Measurements from ENCODE around the gene LYPD6B.
"Not testable (repeated sequence)": the region's sequence is repeated elsewhere in the genome, so short reads cannot be mapped to it uniquely, and the experiment has no call there.

LYPD6B gene

DNA sequence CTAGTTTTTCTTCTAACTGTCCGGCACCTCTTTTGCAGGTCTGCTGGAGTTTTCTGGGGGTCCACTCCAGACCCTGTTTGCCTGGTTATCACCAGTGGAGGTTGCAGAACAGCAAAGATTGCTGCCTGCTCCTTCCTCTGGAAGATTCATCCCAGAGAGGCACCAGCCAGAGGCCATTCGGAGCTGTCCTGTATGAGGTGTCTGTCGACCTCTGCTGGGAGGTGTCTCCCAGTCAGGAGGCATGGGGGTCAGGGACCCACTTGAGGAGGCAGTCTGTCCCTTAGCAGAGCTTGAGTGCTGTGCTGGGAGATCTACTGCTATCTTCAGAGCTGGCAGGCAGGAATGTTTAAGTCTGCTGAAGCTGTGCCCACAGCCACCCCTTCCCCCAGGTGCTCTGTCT lies 218.4 kb downstream of the LYPD6B start:
- in situ Hi-C loops (cut with HindIII; ENCODE audit: low sequenced_read_pairs) = not testable (repeated sequence)

DNA sequence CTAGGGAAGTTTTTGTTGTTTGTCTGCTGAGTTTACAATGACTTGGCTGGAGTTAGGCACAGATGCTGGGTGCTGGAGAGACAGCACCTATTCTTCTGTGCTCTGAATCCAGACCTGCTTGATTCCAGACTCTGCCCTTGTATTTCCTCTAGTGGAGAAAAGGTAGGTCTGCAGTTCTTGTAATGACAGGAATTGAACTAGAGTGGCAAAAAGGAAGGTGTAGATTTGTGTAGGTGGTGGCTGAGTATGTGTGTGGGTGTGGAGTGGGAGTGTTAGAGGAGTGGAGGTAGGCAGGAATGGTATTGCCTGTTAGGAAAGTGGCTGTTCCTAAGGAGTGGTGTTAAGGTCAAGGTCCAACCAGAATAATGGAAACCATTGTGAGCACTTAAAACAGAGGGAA lies 220.0 kb downstream of the LYPD6B start:
- in situ Hi-C loops (cut with HindIII; ENCODE audit: low sequenced_read_pairs) = no loop called here

DNA sequence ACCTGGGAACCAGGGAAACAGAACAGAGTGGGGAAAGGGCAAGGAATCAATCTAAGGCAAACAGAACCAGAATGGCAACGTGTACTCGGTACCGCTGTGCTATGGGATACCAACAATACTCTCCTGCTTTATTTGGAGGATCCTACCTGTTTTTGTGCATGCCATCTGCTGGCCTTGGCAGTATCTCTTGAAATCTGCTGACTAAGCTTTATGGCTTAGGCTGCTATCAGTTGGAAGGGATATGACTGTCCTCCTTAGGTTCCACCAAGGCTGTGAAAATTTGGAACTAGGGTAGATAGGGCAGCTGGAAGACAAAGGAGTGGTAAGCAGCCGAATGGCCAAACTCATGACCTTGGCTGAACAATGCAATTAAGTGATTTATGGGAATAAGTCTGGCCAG lies 220.6 kb downstream of the LYPD6B start:
- in situ Hi-C loops (cut with HindIII; ENCODE audit: low sequenced_read_pairs) = no loop called here

DNA sequence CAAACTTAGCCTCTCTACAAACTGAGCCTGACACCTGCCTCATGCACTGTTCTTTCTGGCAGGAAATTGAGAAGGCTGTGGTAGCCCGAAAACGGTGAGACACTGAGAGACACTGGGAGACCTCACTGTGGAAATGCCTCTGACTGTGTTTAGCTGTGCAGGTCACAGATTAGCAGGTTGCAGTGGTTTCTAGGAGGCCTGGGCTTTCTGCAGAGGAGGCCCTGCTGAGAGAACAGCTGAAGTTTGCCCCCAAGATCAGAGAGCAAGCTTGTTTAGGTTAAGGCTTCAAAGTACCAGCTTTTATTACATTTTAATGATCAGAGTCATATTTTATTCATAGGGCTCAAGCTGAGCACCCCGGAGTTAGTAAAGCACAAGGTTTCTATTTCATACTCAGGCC lies 223.2 kb downstream of the LYPD6B start:
- in situ Hi-C loops (cut with HindIII; ENCODE audit: low sequenced_read_pairs) = no loop called here
